ENCODE data around the gene JCHAIN.
"Not testable (repeated sequence)": the region's sequence is repeated elsewhere in the genome, so short reads cannot be mapped to it uniquely, and the experiment has no call there.

The JCHAIN gene

DNA sequence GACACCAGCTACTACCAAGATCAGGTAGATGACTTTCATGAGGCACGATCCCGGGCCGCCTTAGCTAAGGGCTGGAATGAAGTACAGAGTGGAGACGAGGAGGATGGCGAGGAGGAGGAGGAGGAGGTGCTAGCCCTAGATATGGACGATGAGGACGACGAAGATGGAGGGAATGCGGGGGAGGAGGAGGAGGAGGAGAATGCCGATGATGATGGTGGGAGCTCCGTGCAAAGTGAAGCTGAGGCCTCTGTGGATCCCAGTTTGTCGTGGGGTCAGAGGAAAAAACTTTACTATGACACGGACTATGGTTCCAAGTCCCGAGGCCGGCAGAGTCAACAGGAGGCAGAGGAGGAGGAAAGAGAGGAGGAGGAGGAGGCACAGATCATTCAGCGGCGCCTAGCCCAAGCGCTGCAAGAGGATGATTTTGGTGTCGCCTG is 22.5 kb upstream of the JCHAIN start:
- DNase-seq (ENCODE audit: low read depth): peak; percentile 30

- peak; percentile 99 for DNase-seq (ENCODE audit: low read depth)
Observed at GRCh38 chr4:70687821-70688794, 21.8 kb upstream of the JCHAIN start, which contains the start of gene UTP3. TSS of gene UTP3 (plus strand) at chr4:70688532. CDS start at chr4:70688678, 146 bp downstream.

DNA sequence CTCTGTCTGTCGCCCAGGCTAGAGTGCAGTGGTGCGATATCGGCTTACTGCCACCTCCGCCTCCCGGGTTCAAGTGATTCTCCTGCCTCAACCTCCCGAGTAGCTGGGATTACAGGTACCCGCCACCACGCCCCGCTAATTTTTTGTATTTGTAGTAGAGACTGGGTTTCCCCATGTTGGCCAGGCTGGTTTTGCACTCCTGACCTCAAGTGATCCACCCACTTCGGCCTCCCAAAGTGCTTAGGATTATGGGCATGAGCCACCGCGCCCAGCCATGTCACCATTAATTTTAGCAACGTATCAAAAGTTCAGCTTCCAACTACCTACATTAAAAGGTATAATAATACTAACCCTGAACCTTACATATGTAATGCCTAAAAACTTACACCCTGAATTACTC is 21.1 kb upstream of the JCHAIN start:
- DNase-seq (ENCODE audit: low read depth): no peak

DNA sequence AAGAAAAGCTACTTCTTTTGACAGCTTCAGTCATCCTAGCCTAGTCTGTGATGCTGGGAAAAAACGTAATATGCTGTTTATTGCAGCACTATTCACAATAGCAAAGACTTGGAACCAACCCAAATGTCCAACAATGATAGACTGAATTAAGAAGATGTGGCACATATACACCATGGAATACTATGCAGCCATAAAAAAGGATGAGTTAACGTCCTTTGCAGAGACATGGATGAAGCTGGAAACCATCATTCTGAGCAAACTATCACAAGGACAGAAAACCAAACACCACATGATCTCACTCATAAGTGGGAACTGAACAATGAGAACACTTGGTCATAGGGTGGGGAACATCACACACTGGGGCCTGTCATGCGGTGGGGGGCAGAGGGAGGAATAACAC is 15.8 kb upstream of the JCHAIN start:
- not testable (repeated sequence) for DNase-seq (ENCODE audit: low read depth)

- no peak for DNase-seq (ENCODE audit: low read depth)
Observed at GRCh38 chr4:70681704-70682103, 15.4 kb upstream of the JCHAIN start.

GRCh38 chr4:70680934-70681333 is 14.6 kb upstream of the JCHAIN start:
- DNase-seq (ENCODE audit: low read depth): no peak

DNA sequence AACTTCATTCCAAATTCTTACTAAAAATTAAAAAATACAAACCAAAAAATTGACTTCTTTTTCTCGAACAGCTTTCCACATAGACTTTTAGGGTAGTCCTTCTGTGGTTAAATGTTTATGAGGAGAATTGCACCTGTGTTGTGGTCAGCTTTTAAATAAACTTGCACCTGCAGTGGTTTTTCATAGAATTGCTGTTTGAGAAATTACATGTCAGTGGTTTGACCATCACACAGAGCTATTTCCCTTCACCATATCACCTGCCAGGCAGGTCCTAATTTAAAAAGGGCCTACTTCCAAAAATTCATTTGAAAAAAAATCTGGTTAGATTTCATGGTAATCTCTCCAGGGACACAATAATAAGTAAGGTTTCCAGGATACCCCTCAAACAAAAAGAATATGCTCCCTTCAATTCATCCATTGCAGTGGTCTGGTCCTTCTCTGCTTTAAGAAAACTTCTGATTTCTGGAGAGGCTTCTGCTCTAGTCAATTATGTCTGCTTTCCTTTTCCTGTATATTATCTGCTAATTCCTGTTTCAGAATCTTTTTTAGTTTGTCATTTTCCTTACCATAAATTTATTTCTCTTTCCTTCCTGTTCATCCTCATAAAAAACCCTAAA is 12.2 kb upstream of the JCHAIN start:
- DNase-seq (ENCODE audit: low read depth): no peak

DNA sequence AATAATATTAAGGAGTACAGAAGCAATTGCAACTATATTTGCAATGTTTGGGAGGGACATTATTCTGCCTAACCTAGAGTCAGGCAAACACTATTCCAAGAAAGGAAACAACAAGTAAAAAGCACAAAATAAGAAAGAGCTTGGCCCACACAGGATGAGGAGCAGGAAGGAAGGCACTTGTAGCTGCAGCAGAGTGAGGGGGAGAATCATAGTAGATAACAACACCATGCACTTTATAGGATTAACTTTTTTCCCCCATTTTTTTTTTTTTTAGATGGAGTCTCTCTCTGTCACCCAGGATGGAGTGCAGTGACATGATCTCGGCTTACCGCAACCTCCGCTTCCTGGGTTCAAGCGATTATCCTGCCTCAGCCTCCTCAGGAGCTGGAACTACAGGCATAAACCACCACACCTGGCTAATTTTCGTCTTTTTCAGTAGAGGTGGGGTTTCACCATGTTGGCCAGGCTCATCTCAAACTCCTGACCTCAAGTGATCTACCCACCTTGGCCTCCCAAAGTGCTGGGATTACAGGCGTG is 10.3 kb upstream of the JCHAIN start:
- no peak for DNase-seq (ENCODE audit: low read depth)

DNA sequence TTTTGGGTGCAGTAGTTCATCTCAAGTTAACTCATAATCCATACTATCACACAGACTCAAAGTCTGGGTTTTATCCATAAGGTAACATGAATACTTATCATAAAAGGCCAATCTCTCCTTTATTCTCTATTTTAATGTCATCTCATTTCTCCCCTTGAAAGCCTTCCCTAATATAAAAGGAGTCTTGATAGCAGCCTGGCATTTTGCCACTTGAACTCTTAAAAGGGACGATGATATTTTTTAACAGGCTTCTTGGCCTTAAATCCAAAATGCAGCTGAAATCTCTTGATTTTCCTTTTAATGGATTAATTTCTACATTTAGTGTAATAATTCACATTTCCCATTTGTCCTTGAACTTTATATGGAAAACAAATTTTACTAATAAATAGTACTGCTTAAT is 8.4 kb upstream of the JCHAIN start:
- DNase-seq (ENCODE audit: low read depth): no peak

DNA sequence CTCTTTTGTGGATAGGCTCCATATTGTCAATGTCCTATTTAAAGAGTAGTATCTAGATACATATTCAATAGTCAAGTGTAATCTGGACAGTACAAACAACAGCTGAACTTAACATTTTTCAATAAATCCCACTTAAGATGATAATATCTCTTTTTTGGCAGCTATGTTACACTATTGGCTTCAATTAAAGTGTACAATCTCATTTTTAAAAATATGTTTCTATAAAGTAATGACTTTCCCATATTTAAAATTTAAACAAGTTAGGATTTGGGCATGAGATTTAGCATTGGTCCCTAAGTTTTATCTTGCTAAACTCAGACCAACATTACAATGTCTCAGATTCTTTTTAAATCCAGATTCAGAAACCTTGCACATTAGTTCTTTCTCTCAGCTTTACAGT is 7.9 kb upstream of the JCHAIN start:
- DNase-seq (ENCODE audit: low read depth): no peak

GRCh38 chr4:70671091-70671490 is 4.8 kb upstream of the JCHAIN start:
- no peak for DNase-seq (ENCODE audit: low read depth)

DNA sequence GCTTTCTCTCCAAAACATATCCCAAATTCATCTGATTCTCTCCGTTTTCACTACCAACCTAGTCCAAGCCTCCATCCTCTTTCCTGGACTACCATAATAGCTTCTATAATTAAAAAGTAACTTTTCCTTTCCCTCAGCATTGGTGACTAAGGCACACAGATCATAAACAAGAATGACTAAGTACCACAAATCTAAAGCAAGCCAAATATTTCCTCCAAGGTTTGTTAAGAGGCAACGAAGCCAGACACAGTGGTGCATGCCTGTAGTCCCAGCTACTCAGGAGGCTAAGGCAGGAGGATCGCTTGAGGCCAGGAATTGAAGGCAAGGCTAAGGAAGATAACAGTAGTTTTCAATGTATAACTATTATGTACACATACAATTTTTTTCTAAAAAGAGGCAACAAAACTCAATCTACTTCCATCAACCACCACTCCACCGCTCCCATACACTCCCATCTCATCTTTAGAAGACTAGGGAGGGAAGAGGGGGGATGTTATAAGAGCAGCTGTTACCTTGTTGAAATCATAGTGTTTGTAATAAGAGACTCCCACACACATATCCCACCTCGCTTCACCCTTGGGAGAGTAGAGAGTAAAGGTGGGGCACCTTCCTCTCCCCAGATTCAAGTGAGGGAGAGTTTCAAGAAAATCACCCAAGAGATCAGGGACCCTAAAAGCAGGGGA is 4.2 kb upstream of the JCHAIN start:
- peak; percentile 81 for DNase-seq (ENCODE audit: low read depth)

- no peak for DNase-seq (ENCODE audit: low read depth)
Observed at GRCh38 chr4:70667740-70668535, 1.6 kb upstream of the JCHAIN start.

DNA sequence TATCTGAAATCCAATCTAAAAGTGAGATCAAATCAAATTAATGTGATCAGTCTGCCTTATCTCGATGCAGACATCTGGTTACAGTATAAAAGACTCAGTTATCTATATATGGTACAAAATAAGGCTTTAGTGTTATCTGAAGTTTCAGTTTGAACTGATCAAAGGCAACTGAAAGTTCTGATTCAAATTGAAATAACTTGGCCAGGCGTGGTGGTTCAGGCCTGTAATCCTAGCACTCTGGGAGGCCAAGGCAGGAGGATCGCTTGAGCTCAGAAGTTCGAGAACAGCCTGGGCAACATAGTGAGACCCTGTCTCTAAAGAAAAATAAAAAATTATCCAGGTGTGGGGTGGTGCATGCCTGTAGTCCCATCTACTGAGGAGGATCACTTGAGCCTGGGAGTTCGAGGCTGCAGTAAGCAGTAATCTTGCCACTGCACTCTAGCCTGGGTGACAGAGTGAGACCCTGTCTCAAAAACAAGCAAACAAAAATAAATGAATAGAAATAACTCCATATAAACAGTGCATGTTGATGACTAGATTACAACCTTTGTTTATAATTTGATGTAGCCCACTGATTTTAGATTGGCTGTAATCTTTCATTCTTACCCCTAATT is 4.9 kb downstream of the JCHAIN start:
- DNase-seq (ENCODE audit: low read depth): not testable (repeated sequence)

DNA sequence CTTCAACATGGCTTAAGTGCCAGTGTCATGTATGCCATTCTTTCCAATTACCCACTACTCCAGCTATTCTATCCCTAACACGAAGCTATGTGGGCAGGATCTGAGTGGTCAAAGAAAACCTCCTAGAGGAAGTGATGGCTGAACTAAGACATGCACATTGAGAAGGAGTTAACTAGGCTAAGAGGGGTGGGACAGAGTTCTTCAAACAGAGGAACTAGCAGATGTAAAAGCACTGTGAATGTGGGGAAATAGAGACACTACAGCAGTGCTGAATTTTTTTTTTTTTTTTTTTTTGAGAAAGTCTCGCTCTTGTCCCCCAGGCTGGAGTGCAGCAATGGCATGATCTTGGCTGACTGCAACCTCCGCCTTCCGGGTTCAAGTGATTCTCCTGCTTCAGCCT is 6.2 kb downstream of the JCHAIN start:
- no peak for DNase-seq (ENCODE audit: low read depth)

- DNase-seq (ENCODE audit: low read depth): no peak
Observed at GRCh38 chr4:70658418-70658817, 7.9 kb downstream of the JCHAIN start.

DNA sequence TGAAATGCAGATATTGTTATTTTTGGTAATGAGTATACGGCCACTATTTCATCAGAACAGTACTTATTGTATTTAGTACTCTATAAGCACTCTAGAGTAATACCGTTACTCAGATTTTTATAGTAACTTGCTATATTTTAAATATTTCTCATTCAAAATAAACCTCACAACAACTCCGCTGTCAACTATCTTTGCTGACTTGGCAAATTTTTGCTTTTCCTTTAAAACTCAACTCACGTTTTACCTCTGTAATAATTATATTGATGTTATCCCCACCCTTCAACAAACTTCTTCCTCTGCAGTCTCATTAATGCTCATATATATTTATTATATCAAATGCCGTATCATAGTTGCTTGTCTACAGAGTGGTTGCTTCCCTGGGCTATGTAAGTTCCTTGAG is 9.0 kb downstream of the JCHAIN start:
- no peak for DNase-seq (ENCODE audit: low read depth)

- no peak for DNase-seq (ENCODE audit: low read depth)
Observed at GRCh38 chr4:70654605-70655011, 11.7 kb downstream of the JCHAIN start.

DNA sequence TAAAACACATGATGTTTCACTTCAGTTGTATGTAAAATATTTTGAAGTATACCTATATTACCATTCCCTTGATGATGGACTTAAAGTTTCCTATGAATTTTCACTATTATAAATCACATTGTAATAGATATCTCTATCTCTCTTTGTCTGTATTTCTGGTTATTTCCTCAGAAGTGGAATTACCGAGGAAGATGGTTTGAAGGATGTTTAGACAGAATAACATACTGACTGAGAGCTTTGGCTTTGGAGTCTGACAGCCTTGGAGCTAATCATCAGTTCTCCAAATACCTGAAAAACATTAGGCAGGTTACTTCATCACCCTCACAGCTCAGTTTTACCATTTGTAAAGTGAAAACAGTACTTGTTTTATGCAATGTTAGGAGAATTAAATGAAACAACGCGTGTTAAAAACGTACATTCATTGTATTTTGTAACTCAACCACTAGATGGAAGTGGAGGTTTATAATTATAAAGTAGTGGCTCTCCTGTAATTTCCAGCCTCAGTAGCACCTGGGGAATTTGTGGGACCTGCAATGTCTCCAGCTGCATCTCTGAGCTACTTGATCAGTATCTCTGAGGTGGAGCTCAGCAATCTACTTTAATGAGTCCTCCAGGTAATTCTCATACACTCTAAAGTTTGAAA is 14.3 kb downstream of the JCHAIN start:
- DNase-seq (ENCODE audit: low read depth): peak; percentile 62

DNA sequence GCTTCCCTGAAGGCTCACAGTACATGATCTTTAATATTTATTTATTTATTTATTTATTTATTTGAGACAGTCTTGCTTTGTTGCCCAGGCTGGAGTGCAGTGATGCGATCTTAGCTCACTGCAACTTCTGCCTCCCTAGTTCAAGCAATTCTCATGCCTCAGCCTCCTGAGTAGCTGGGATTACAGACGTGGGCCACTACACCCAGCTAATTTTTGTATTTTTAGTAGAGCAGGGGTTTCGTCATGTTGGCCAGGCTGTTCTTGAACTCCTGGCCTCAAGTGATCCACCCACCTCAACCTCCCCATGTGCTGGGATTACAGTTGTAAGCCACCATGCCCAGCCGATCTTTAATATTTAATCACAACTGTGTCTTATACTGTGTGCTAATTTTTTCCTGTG is 15.6 kb downstream of the JCHAIN start:
- DNase-seq (ENCODE audit: low read depth): not testable (repeated sequence)

DNA sequence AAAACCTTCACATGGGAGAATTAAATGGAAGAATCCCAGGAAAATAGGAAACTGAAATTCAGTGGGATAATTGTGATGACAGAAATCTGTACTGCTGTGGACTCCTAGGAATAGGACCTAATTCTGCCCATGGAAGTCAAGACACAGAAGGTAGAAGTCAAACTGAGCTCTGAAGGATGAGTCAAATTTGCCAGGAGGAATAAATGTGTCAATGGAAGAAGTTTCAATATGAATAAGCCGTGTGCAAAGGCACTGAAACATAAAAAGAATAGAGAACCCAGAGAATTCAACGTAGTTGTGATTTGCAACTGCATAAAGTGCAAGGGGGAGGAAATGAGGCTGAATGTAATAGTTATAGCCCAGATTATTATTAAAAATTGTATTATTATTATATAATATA is 26.1 kb downstream of the JCHAIN start:
- DNase-seq (ENCODE audit: low read depth): no peak

All from ELR (cell line).